ENCODE measurements around the gene PLA2G4B.

DNA sequence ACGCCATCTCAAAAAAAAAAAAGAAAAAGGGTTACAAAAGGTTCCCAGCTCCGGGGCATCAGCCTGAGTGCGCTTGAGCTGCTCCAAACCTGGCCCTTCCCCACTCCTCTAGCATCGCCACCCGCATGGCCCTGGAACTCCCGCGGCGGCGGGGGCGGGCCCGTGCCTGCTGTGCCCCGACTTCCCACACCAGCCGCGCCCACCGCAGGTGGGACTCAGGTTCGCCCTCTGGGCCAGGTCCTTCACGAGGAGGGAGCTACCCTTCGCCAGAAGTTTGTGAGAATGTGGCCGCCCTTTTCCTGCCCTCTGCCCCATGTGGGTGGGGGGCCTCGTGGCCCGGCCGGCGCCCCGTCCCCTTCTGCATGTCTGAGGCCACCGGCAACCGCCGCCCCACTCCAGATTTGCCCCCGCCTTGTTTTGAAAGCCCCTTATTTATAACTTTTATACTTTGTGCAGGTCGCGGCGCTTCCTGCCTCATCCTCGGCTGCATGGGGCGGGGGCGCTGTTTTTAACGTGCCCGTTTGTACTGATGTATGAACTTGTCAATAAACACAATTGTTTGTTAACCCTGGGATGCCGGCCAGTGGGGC is 11.3 kb upstream of the PLA2G4B start:
- TF ChIP-seq POLR2AphosphoS5 (IDR thresholded peaks at IDR 0.05; ENCODE audit: low read depth, low read length) (no peak), TAF1 (IDR thresholded peaks at IDR 0.05; ENCODE audit: low read depth, low read length) (no peak)

Measured in GM12891 (cell line).